GM12865 (cell line): ENCODE results near the gene ITGB8.

Source experiments
- DNase-seq: peaks from one replicate; pipeline ENCODE4 v3.0.0; 2010; ENCODE audit warnings: low read depth
- H3K4me3 ChIP-seq: 2 replicates; pipeline ENCODE4 v1.5.1; 2011; ENCODE audit warnings: mild to moderate bottlenecking, low read depth, low read length, control low read depth
- CTCF ChIP-seq: IDR thresholded peaks from 2 replicates; pipeline ENCODE4 v1.5.1; 2011; ENCODE audit warnings: low read length, control low read depth, low read depth, inconsistent platforms; ENCODE audit not compliant: insufficient read depth; ENCODE audit errors: missing control alignments

ITGB8 gene

DNA sequence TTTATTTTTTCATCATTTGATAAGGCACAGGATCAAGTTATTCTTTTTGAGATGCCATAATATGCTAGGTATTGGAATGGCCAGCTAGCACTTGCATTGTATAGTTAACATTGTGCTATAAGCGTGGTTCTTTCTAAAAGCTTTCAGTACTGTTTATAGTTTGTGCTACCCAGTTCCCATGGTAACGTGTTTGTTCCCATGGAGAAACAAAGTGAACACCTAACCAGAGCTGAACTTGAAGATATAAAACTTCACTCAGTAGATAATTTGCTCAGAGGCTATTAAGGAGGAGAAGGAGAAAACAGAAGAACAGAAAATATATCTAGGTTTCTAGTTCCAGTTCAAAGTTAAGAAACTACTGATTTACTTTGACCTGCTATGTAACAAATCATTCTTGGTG lies 23.6 kb upstream of the ITGB8 start:
- H3K4me3 ChIP-seq, result no peak overlapping the region
- no peak for TF ChIP-seq CTCF
- peak; percentile 80 for DNase-seq

DNA sequence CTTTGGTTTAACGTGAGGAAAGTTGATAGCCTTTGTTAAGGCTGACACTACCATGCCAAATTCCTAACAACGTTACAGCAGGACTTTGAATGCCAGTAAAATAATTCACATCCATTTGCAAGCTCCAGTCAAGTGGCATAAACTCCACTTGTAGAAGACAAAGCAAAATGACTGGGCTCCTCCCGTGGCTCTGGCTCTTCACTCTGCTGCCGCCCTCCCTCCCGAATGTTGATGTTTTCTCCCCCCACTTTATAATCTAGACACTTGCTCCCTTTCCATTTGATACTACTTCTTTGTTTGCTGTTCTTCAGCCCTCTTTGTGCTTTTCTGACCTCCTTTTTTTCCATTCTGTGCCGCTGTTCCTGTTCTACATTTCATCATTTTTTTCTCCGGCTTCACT lies 22.8 kb upstream of the ITGB8 start:
- no peak for DNase-seq
- no peak overlapping the region for H3K4me3 ChIP-seq
- TF ChIP-seq CTCF, result no peak

DNA sequence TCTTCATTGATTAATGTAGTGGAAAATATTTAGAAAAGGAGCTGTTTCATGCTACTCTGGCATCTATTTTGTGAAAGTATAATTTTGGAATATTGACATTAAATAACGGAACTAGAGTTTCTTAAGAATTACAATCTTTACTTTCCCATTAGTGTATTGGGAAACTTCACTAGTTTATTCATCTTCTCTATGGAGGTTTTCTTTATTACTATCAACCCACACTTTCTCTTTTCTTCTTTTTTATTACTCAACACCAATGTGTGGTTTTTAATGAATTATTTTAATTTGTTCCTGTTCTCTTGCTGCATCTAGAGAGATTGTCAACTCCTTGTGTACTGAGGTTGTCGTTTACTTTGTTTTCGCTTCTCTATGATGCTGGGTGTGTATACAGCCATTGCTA lies 20.4 kb upstream of the ITGB8 start:
- no peak for DNase-seq

DNA sequence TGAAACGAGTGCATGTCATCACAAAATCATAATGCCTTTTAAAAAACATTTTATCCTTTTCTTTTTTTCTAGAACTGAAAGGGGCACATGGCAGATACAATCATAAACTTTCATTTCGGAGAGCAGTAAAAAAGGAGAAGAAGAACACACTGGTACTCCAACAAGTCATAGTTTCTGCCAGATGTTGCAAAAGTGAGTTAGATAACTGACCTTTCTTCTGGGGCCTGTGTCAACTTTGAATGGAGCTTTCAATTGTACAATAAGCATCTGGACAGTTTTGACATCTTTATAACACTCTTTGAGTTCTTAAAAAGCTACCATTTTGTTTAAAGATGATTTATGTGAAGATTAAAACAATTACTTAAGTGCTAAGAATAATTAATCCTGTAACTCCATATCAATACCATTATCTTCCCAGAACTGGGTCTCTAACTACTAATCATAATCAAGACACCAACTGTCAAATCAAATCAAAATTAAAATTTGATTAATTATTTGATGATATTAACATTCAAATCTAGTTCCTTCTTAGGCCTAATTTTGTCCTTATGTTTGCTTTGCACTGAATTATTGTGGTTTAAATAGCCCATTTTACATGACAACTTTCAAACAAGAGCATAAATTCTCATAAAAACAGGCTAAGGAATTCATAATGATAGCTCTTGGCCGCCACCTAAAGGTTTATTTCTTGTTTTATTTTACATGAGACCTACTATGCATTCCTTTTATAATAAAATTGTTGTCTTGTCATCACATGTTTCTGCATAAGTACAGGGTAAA lies 19.5 kb upstream of the ITGB8 start:
- H3K4me3 ChIP-seq, result no peak overlapping the region
- DNase-seq, result peak; percentile 78
- TF ChIP-seq CTCF, result peak; percentile 34

More for the DNA sequence above, 20.4 kb upstream of the ITGB8 start:
- no peak overlapping the region for H3K4me3 ChIP-seq
- TF ChIP-seq CTCF, result no peak

GRCh38 chr7:20311743-20312042 lies 19.0 kb upstream of the ITGB8 start:
- no peak for TF ChIP-seq CTCF
- DNase-seq, result no peak
- no peak overlapping the region for H3K4me3 ChIP-seq

DNA sequence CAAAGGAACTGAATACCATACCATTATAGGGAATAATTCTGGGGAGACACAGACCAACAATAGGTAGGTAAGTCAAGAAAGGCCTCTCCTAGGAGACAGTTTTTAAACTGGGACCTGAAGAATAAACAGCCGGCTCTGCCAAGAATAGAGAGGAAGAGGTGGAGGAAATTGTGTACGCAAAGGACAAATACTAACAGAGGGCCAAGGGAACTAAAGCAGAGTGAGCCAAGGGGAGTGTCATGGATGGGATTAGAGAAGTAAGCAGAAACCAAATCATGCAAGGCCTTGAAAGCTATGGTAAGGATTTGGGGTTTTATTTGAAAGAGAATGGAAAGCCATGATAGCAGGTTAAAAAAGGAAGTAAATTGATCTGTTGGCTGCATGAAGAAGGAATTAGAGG lies 18.1 kb upstream of the ITGB8 start:
- no peak for TF ChIP-seq CTCF
- DNase-seq, result no peak
- H3K4me3 ChIP-seq, result no peak overlapping the region

GRCh38 chr7:20313626-20314025 lies 17.1 kb upstream of the ITGB8 start:
- DNase-seq, result no peak
- no peak for TF ChIP-seq CTCF
- no peak overlapping the region for H3K4me3 ChIP-seq
